OCI-LY7 (cell line): ENCODE results near the gene IDI1. TPM values are rescaled to one million over a fixed set of nuclear protein-coding genes. Genes with fewer than 3 reads are reported as not detected.

ENCODE experiments used
- BruUV-seq: library from RNA; stranded (reverse); fragments of 400-500 nt; replicated peaks from 2 replicates; lab custom pipeline; 2021; lab: Mats Ljungman, UMichigan
- CTCF ChIA-PET: fragments of 300-600 bp; sonication (Branson Sonifier 250); formaldehyde crosslinking; loops from one replicate; lab custom pipeline; 2022; ENCODE audit warnings: antibody characterized with exemption; ENCODE audit not compliant: unreplicated experiment; lab: Charles Lee
- POLR2A ChIA-PET: fragments of 300-600 bp; sonication (Branson Sonifier 250); formaldehyde crosslinking; loops from one replicate; lab custom pipeline; 2022; ENCODE audit warnings: antibody characterized with exemption; lab: Charles Lee
- DNase-seq: peaks from one replicate; pipeline ENCODE4 v3.0.0-alpha.2; 2015; ENCODE audit warnings: low spot score
- H2AFZ ChIP-seq: fragments of 200-600 bp; sonication (generic), shearing (Covaris generic); 2 replicates; pipeline ENCODE4 v1.6.1; 2014; ENCODE audit warnings: mild to moderate bottlenecking, antibody characterized with exemption, low read length, moderate library complexity
- H3K27ac ChIP-seq: fragments of 200-600 bp; sonication (generic); 2 replicates; pipeline ENCODE4 v1.5.1; 2014; ENCODE audit warnings: mixed run types, low read depth, mild to moderate bottlenecking, moderate library complexity, low read length, inconsistent platforms; ENCODE audit not compliant: poor library complexity, severe bottlenecking
- H3K36me3 ChIP-seq: fragments of 200-600 bp; sonication (generic); 2 replicates; pipeline ENCODE4 v1.6.1; 2014; ENCODE audit warnings: mild to moderate bottlenecking, antibody characterized with exemption, low read length, moderate library complexity, mixed read lengths; ENCODE audit not compliant: insufficient read depth
- H3K4me1 ChIP-seq: fragments of 200-600 bp; sonication (generic); 2 replicates; pipeline ENCODE4 v1.5.1; 2014; ENCODE audit warnings: mild to moderate bottlenecking, low read length; ENCODE audit not compliant: insufficient read depth, poor library complexity, severe bottlenecking
- H3K4me2 ChIP-seq: fragments of 200-600 bp; sonication (generic); 2 replicates; pipeline ENCODE4 v1.6.1; 2014; ENCODE audit warnings: mild to moderate bottlenecking, low read length
- H3K4me3 ChIP-seq: fragments of 200-600 bp; sonication (generic); 2 replicates; pipeline ENCODE4 v1.5.1; 2014; ENCODE audit warnings: mild to moderate bottlenecking, low read depth, low read length; ENCODE audit not compliant: poor library complexity, severe bottlenecking
- H3K79me2 ChIP-seq: fragments of 200-600 bp; sonication (generic); 2 replicates; pipeline ENCODE4 v1.6.1; 2016; ENCODE audit warnings: low read depth, mild to moderate bottlenecking, low read length, moderate library complexity, mixed read lengths; ENCODE audit not compliant: insufficient read depth
- H3K9me2 ChIP-seq: fragments of 200-600 bp; sonication (generic); 2 replicates; pipeline ENCODE4 v1.6.1; 2016; ENCODE audit warnings: mild to moderate bottlenecking, low read length, mixed read lengths; ENCODE audit not compliant: insufficient read depth
- H3K9me3 ChIP-seq: fragments of 200-600 bp; sonication (generic); 2 replicates; pipeline ENCODE4 v1.6.1; 2014; ENCODE audit warnings: mild to moderate bottlenecking, mixed run types, low read length, mixed read lengths
- H4K20me1 ChIP-seq: fragments of 200-600 bp; sonication (generic); 2 replicates; pipeline ENCODE4 v1.6.1; 2014; ENCODE audit warnings: mild to moderate bottlenecking, antibody characterized with exemption, low read length, moderate library complexity, mixed read lengths; ENCODE audit not compliant: insufficient read depth
- CTCF ChIP-seq: fragments of 200-600 bp; sonication (generic); conservative IDR thresholded peaks from 2 replicates; pipeline ENCODE4 v1.5.1; 2014; ENCODE audit warnings: mild to moderate bottlenecking, antibody characterized with exemption, low read length, moderate library complexity, mixed read lengths
- EZH2phosphoT487 ChIP-seq: fragments of 200-600 bp; sonication (generic); IDR thresholded peaks from 2 replicates; pipeline ENCODE4 v1.6.1; 2018; ENCODE audit warnings: low read depth, borderline replicate concordance, mild to moderate bottlenecking, mixed run types, antibody characterized with exemption, low read length, moderate library complexity, mixed read lengths
- intact Hi-C: fragments of 100-400 bp; cut with micrococcal nuclease; formaldehyde crosslinking; loops from one replicate; pipeline ENCODE4 v1.10.0; 2022; ENCODE audit not compliant: unreplicated experiment
- total RNA-seq, 2 experiments: library from RNA; depleted of rRNA in 1 of 2; stranded (reverse); fragments of >200 nt in 1 of 2; shearing (Covaris generic) in 1 of 2; gene quantifications; 2 replicates each; pipeline ENCODE4 v1.2.3, GENCODE V29; 2014 to 2022

Gene IDI1
- total RNA-seq, 2 experiments from 2014 or later: 106 to 112 TPM

GRCh38 chr10:1003884-1004670, 44.8 kb downstream of the IDI1 start:
- ChIA-PET CTCF (interaction anchor here (0.6 kb wide), 1 partner anchor 214 kb away, joined by 4 read pairs; no protein-coding TSS in a partner anchor), POLR2A (interaction anchor here (1.0 kb wide), 1 partner anchor 10 kb away, joined by 3 read pairs; no protein-coding TSS in a partner anchor)
- TF ChIP-seq EZH2phosphoT487 (no peak), CTCF (no peak)

GRCh38 chr10:1002425-1003006, 46.4 kb downstream of the IDI1 start:
- intact Hi-C loops: no loop called here
- ChIA-PET POLR2A (interaction anchor here (0.6 kb wide), 1 partner anchor 21 kb away, joined by 5 read pairs; no protein-coding TSS in a partner anchor), CTCF (no interaction called here)
- Histone ChIP-seq H3K4me3 (no peak overlapping the region), H3K9me2 (no peaks in the 10 kb centered on the region), H3K79me2 (peaks cover 30% of the 10 kb centered on the region), H3K36me3 (peaks cover 100% of the 10 kb centered on the region), H2AFZ (no peak overlapping the region), H3K4me2 (no peak overlapping the region), H3K4me1 (no peaks in the 10 kb centered on the region), H3K27ac (no peak overlapping the region), H3K9me3 (no peaks in the 10 kb centered on the region), H4K20me1 (peaks cover 25% of the 10 kb centered on the region)
- DNase-seq: no peak
- BruUV-seq: no TSS peak
- TF ChIP-seq EZH2phosphoT487 (no peak), CTCF (no peak)

More at GRCh38 chr10:1003884-1004670, 44.8 kb downstream of the IDI1 start:
- no peaks in the 10 kb centered on the region for H3K9me3 ChIP-seq
- H3K4me2 ChIP-seq: no peak overlapping the region
- peaks cover 25% of the 10 kb centered on the region for H4K20me1 ChIP-seq
- no peak overlapping the region for H3K4me3 ChIP-seq
- peaks cover 30% of the 10 kb centered on the region for H3K79me2 ChIP-seq
- H3K9me2 ChIP-seq: no peaks in the 10 kb centered on the region
- no TSS peak for BruUV-seq
- H3K4me1 ChIP-seq: no peaks in the 10 kb centered on the region
- H3K36me3 ChIP-seq: peaks cover 100% of the 10 kb centered on the region
- H2AFZ ChIP-seq: no peak overlapping the region
- intact Hi-C loops: no loop called here
- DNase-seq: no peak
- H3K27ac ChIP-seq: no peak overlapping the region
